Ovary (tissue), 9 donors: ENCODE results near the gene GMNN. TPM values are rescaled to one million over a fixed set of nuclear protein-coding genes. Genes with fewer than 3 reads are reported as not detected.

Source experiments
- DNase-seq, 5 donors: peaks; one replicate each; pipeline ENCODE4 v3.0.0-alpha.2; 2019 to 2020
- H3K27ac ChIP-seq, 2 donors: fragments of 200-600 bp; one replicate each; pipeline versions ENCODE4 v1.5.1 to v1.8.0; 2019 to 2022
- H3K27me3 ChIP-seq: fragments of 200-600 bp; one replicate; pipeline ENCODE4 v1.8.0; 2022
- H3K36me3 ChIP-seq: fragments of 200-600 bp; sonication (generic); one replicate; pipeline ENCODE4 v1.5.1; 2019
- H3K4me1 ChIP-seq: one replicate; pipeline ENCODE4 v1.8.1; 2013; ENCODE audit warnings: mild to moderate bottlenecking, moderate library complexity; ENCODE audit not compliant: insufficient read depth
- H3K4me3 ChIP-seq: fragments of 200-600 bp; sonication (generic); one replicate; pipeline ENCODE4 v1.5.1; 2017
- H3K9me3 ChIP-seq, 2 donors: fragments of 200-600 bp in 1 of 2; sonication (generic) in 1 of 2; one replicate each; pipeline versions ENCODE4 v1.5.1 to v1.8.1; 2013 to 2019; ENCODE audit warnings: mild to moderate bottlenecking in 1 of 2, moderate library complexity in 1 of 2
- CTCF ChIP-seq, 3 donors: fragments of 450-650 bp in 2 of 3; fragments of 200-600 bp in 1 of 3; IDR thresholded peaks; one replicate each; pipeline versions ENCODE4 v1.5.1 to v1.8.0; 2016 to 2022; ENCODE audit warnings: antibody characterized with exemption in 3 of 3, mild to moderate bottlenecking in 1 of 3
- EP300 ChIP-seq: sonication (generic); formaldehyde crosslinking; IDR thresholded peaks from one replicate; pipeline ENCODE4 v1.6.1; 2017; ENCODE audit warnings: antibody characterized with exemption
- POLR2A ChIP-seq: fragments of 450-650 bp; IDR thresholded peaks from one replicate; pipeline ENCODE4 v1.6.1; 2017; ENCODE audit warnings: antibody characterized with exemption, mild to moderate bottlenecking, moderate library complexity
- WGBS, 3 donors: extraction: QIAGEN DNeasy Blood & Tissue Kit in 1 of 3; methylation state at CpG; one replicate each; pipeline versions ENCODE4 v1.1.5 to v1.1.7; 2013 to 2017; 5-methylcytosine and 5-hydroxymethylcytosine counted together
- intact Hi-C, 4 donors: fragments of 100-400 bp; cut with DNase I; formaldehyde crosslinking; loops; one replicate each; pipeline versions ENCODE4 v1.11.0 to v1.15.1; 2022 to 2023
- polyA plus RNA-seq, 2 donors: library from polyadenylated mRNA; stranded (reverse); fragments of 200-250 nt in 1 of 2; fragments of 350-450 nt in 1 of 2; fragmentation: Illumina TruSeq in 1 of 2; extraction: RNeasy Lipid Tissue Mini Kit (QIAGEN cat#74804) in 1 of 2; gene quantifications; one replicate each; pipeline ENCODE4 v1.2.3, GENCODE V29; 2013 to 2014
- total RNA-seq, 7 donors: library from RNA; depleted of rRNA in 2 of 7; stranded (reverse); fragments of >200 nt in 2 of 7; fragmentation: NEBNext Ultra II Directional in 3 of 7; extraction: Animal tissue kit (Norgen Biotek cat#: 25700) in 3 of 7; gene quantifications; one replicate each; pipeline versions ENCODE4 v1.1.0 to v1.2.4, GENCODE V29; 2016 to 2023
- donor health status: DM: no; HTN: no; CAD: no; lungs with moderate emphysema.
- donor health status: DM: no; HTN: no; CAD: no.
- donor health status: Bipolar disorder and iron deficiency.
- donor health status: DM: yes; HTN: yes; CAD: no.
- donor health status: DM: no; HTN: no; CAD: no.
- donor health status: DM: yes; HTN: yes; CAD: no.

The GMNN gene
- total and polyA plus RNA-seq, 9 donors: 4.7 to 36.1 (median 9.4) TPM

DNA sequence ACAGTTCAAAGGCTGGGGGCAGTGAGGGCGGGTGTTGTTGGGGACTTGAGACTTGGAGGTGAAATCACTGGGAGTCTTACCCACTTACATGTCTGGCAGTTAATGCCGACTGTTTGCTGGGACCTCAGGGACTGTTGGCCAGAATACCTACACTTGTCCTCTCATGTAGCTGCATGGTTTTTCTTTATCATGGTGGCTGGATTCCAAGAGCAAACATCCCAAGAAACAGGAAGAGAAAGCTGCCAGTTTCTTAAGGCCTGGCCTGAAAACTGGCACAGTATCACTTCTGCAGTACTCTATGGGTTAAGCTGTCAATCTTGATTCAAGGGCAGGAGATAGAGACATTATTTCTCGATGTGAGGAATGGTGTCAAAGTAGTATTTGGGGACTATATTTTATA is 36.0 kb upstream of the GMNN start:
- WGBS, 3 donors: 58 to 88% (median 63%) methylated on average over 3 of the region's 3 CpGs
- Histone ChIP-seq H3K9me3 (no peaks in the 10 kb centered on the region), H3K27ac (no peak overlapping the region), H3K36me3 (no peaks in the 10 kb centered on the region), H3K27me3 (no peaks in the 10 kb centered on the region), H3K4me3 (no peak overlapping the region), H3K4me1 (no peaks in the 10 kb centered on the region)
- intact Hi-C loops: no loop called here
- no peak for DNase-seq
- TF ChIP-seq POLR2A (no peak), EP300 (no peak), CTCF (IDR thresholded peaks at IDR 0.05) (no peak)

DNA sequence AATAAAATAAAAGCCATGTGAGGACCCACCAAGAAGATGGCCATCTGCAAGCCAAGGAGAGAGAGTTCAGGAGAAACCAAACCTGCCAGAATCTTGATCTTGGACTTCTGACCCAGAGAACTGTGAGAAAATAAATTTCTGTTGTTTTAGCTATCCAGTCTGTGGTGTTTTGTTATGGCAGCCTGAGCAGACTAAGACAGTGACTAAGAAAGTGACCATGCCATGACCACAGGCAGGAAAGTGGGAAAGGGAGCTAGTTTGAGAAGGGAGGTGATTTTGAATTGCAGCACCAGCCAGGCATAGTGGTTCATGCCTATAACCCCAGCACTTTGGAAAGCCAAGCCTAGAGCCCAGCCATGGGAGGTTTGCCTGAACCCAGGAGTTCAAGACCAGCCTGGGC is 33.9 kb upstream of the GMNN start:
- no peaks in the 10 kb centered on the region for H3K36me3 ChIP-seq
- H3K4me3 ChIP-seq: no peak overlapping the region
- no peaks in the 10 kb centered on the region for H3K27me3 ChIP-seq
- intact Hi-C loops: no loop called here
- no peaks in the 10 kb centered on the region for H3K4me1 ChIP-seq
- TF ChIP-seq EP300 (no peak), CTCF (IDR thresholded peaks at IDR 0.05) (no peak), POLR2A (no peak)
- H3K9me3 ChIP-seq: no peaks in the 10 kb centered on the region
- H3K27ac ChIP-seq: no peak overlapping the region
- DNase-seq: no peak

- Histone ChIP-seq H3K4me3 (no peak overlapping the region), H3K27me3 (no peaks in the 10 kb centered on the region), H3K36me3 (no peaks in the 10 kb centered on the region), H3K27ac (no peak overlapping the region), H3K9me3 (no peaks in the 10 kb centered on the region), H3K4me1 (no peaks in the 10 kb centered on the region)
- 82 to 84% (median 83%) methylated on average over 5 of the region's 5 CpGs for WGBS, 3 donors
- no peak for TF ChIP-seq CTCF (IDR thresholded peaks at IDR 0.05)
- TF ChIP-seq EP300: no peak
- TF ChIP-seq POLR2A: no peak
- intact Hi-C loops: no loop called here
- no peak for DNase-seq
Observed at GRCh38 chr6:24742216-24742738, 32.5 kb upstream of the GMNN start.

- no peaks in the 10 kb centered on the region for H3K9me3 ChIP-seq
- H3K27ac ChIP-seq: no peak overlapping the region
- no peaks in the 10 kb centered on the region for H3K4me1 ChIP-seq
- WGBS, 3 donors: 57 to 68% (median 64%) methylated on average over 2 of the region's 2 CpGs
- H3K27me3 ChIP-seq: no peaks in the 10 kb centered on the region
- intact Hi-C loops: no loop called here
- H3K4me3 ChIP-seq: no peak overlapping the region
- TF ChIP-seq CTCF (IDR thresholded peaks at IDR 0.05): no peak
- no peak for TF ChIP-seq POLR2A
- no peak for TF ChIP-seq EP300
- H3K36me3 ChIP-seq: no peaks in the 10 kb centered on the region
- no peak for DNase-seq
Observed at GRCh38 chr6:24743265-24743943, 31.3 kb upstream of the GMNN start.
